GM18508 (cell line): ENCODE measurements around the gene HYPK.

ENCODE experiments used
- ATAC-seq: cut with Tn5 transposase; IDR thresholded peaks from one replicate; pipeline ENCODE4 v1.9.1; 2021; ENCODE audit warnings: moderate number of reproducible peaks; ENCODE audit not compliant: insufficient read depth, unreplicated experiment

Gene HYPK

DNA sequence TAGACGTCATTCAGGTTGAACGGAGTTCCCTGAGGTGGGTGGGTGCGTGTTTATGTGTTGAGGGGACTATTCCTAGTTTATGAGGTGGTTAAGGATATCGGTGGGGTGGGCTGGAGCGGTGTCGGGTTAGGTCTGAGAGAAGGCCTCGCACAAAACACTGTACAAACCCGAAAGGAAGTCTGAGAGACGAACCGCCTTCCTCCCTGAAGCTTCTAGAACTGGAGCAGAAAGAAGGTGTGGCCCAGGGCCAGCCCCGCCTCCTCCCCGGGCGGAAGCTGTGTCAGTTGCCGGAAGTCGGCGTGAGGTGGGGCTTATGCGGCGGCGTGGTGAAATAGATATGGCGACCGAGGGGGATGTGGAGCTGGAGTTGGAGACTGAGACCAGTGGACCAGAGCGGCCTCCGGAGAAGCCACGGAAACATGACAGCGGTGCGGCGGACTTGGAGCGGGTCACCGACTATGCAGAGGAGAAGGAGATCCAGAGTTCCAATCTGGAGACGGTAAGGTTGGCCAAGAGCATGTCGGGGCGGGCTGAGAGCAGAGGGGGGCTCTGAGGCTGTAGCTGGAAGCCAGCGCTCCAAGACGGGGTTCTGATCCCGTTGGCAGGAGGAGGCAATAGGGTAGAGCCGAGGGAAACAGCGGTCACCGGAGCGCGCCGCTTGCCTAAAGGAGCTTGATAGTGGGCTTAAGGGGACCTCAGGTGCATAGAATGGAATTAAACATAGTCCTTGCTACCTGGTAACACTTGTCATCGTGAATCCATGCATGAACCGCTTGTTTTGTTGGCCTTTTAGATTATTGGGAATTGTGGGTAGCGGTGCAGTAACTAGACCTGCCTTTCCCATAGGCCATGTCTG lies at the start of gene HYPK:
Gene HYPK, plus strand, starts transcription at position 314 of the 856 bp plus-strand sequence. Its CDS starts 24 bp downstream, at position 338.
- ATAC-seq = peak; percentile 50

DNA sequence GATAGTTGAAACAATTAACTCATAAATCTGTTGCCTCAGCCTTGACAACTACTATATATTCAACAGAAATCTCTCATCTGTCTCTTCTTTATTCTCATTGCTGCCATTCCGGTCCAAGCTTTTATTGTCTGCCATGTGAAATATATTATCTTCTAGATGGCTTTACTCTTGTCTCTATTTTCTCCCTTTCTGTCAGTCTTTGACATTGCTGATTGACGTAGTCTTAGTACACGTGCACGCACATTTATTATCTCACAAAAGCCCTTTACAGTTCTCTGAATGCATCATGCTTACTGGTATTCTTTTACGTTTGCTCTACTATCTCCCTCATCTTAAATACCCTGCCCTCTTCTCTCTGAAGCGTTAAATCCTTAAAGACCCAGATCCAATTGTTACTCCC lies 48.5 kb upstream of the HYPK start:
- no peak for ATAC-seq

GRCh38 chr15:43762824-43763223 lies 37.6 kb upstream of the HYPK start:
- no peak for ATAC-seq

DNA sequence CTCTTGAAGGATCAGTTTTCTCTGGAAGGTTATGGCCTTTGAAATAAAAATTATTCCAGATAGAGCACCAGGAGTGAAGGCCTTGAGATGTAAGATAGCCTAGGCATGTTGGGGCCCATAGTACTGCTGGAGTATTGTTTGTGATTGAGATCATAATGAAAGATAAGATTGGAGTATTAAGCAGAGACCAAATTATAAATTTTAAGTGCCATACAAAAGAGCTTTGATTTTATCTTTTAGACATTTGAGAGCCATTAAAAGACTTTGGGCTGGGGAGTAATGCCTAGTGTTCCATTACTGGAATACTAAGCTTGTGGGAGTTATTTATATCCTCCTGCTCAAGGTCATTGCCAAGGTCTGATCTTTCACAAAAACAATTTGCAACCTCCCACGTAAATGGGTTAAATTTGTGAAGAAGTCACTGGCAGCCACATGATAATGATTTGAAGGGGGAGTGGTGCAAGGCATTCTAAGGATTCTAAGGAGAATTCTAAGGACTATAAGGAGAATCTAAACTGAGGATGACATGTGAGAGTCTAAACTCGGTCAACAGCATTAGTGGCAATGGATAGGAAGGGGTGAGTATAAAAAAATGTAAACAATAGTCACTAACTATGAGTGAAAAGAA lies 36.5 kb upstream of the HYPK start:
- ATAC-seq = no peak

- no peak for ATAC-seq
Observed at GRCh38 chr15:43769584-43770228, 30.7 kb upstream of the HYPK start.

DNA sequence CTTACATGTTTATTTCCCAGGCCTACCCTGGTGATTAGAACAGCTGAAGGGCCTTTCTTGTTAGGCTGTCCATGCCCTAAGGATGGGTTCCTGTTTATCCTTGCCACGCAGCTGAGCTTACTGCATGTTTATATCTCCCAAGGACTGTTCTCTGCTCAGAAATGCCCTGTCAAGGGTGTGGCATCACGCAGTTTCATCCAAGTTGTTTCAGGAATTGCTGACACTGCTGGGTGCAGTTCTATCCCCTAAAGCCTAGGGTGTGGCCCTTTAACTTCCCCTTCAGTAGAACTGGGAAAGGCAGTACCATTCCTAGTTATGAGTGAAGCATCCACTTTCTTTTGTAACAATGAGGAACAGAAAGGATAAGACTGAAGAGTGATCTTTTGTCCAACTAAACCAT lies 28.6 kb upstream of the HYPK start:
- ATAC-seq = no peak

- no peak for ATAC-seq
Observed at GRCh38 chr15:43772624-43773023, 27.8 kb upstream of the HYPK start.

GRCh38 chr15:43774062-43774461 lies 26.3 kb upstream of the HYPK start:
- no peak for ATAC-seq

DNA sequence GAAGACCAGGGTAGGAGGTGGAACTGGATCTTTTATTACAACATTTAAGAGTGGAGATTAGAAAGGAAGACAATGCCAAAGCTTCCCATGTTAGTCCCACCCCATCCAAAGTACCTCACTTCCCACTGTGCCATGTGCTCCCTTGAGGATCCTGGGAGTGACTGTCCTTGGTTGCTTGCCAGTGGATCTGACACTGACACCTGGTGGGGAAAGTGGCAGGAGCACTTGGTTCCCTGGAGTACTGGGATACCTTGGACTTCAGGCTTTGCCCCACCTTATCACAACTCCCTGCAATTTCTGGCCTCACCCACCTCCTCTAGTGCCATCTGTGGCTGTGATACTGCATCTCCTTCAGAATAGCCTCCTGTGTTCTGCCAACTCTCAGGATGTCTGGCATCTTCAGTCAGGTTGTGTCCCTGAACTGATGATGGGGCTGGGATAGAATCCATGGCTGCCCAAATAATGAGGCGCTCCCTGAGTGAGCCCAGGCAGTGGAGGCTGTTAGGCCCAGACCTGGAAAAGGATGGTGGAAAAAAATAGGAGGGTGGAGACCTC lies 24.9 kb upstream of the HYPK start:
- ATAC-seq = no peak

DNA sequence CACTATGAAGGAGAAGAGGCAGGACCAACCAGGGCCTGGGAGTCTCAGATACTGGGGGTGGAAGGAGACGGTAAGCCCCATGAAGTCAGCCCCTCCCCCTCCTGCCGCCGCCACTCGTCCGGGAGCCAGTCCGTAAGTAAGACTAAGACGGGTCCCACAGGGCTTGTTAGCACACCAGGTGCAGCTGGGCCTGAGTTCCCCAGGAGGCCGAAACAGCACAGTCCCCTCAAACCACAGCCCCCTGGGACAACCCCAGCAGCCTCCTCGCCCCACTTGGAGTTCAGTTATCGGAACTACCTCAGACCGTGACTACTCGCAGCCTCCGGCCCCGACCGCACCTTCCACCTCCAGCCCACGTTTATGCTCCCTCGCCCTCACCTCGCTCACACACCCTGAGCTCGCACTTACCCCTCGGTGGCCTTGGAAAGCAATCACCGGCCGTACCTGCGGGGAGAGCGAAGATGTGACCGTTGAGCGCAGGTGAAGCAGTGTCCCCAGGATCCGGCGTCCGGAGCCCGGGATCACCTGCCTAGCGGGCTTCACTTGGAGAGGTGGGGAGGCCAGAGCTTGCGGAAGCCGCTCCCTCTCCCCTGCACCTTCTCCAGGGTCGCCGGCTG lies 24.2 kb upstream of the HYPK start:
- ATAC-seq = peak; percentile 54

DNA sequence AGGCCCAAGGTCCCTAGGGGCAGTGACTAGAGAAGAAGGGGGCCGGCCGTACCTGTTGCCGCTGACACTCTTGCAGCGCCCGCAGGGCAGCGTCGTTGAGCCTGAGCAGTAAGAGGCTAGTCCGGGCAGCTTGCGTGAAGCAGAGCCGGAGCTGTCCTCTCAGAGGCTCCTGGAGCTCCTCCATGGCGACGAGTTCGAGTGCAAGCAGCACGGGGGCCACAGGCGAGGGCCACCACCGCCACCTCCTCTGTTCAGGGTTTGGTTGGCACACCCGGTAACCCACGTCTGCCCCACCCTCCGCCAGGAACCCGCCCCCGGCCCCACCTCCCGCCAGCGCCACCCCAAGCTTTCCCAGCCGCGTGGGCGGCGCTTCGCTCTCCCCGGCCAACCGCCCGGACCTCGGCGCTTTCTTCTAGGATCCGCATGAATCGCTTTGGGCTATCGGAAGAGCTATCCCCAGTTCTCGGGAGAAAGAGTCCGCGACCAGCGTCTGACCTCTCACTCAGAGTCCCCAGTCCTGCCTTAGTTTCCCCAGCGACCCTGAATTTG lies 23.6 kb upstream of the HYPK start, which contains the start of gene ELL3:
Gene ELL3, minus strand, starts transcription at position 249 of the 549 bp plus-strand sequence. Its CDS starts 65 bp downstream, at position 184.
- ATAC-seq = no peak

- ATAC-seq = peak; percentile 24
Observed at GRCh38 chr15:43777267-43777914, 23.0 kb upstream of the HYPK start.

- no peak for ATAC-seq
Observed at GRCh38 chr15:43779016-43779415, 21.4 kb upstream of the HYPK start.

DNA sequence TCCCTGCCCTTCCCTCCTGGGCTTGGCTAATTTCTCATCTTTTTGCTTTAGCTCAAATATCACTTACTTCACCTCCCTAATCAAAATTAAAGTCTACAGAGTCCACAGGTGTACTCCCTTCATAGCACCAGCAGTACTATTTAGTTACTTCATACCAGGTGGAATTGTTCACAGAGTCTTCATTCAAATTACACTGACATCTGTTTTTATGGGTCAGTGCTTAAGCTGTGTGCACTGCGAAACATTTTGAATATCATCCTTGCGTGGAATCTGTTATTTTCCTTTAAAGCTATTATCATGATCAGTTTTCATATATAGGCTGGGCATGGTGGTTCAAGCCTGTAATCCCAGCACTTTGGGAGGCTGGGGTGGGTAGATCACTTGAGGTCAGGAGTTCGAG lies 11.0 kb upstream of the HYPK start:
- ATAC-seq = no peak

DNA sequence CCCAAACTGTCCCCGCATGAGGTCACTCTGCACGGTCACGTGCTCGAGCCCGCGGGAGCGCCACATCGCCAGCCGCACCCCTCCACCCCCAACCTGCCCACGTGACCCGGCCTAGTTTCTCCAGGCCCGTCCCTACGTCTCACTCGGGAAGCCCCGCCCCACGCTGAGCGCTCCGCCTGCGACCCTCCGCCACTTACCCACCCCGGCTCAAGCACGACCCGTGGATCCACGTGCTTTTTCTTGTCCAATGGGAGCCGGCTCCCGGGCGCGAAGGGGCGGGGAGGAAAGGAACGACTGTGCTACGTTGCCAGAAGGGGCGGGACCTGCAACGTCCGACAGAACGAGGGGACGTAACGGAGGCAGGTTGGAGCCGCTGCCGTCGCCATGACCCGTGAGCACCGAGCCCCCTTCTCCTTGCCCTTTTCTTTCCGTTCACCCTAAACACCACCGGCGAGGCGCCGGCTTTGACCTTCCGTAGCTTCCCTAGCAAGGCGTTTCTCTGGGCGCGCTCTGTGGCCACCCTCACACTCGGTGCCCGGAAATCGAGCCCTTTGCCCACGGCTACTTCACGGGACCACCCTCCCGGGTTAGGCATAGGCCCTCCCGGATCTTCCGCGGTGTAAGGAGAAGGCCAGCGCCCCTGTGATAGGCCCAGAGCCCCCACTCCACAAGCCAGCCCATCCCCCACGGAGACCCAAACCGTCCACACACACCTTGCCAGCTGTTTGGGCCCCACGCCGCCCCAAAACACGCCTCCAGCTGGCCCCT lies 8.2 kb upstream of the HYPK start, which contains the start of gene SERF2:
Gene SERF2, plus strand, starts transcription at position 328 of the 768 bp plus-strand sequence. Its CDS starts 57 bp downstream, at position 385.
- ATAC-seq = peak; percentile 67

DNA sequence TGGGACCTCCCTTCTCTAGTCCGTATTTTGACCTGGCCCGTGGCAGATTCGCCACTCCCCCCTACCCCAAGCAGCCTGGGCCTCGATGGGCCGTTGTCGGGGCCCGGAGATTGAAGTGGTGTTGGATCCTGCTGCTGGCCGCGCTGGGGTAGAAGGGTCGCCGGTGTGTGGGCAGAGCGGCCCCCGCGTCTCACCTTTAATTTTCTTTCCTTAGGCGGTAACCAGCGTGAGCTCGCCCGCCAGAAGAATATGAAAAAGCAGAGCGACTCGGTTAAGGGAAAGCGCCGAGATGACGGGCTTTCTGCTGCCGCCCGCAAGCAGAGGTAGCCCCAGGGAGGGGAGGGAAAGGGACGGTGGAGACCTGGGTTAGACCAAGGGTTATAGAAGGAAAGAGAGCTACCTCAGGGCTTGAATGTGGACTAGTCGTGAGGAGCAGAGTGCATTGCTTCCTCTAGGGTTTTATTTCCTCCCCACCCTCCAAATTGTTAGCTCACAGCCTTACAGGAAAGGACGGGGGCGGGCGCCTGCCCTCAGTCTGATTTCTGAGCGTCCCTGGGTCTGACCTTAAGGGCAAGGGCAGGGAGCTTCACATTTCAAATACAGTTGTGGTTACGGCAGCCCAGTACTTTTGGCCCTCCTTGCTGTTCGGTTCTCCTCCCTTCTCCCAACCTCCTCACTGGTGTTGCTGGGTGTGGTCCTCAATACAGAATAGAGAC lies 7.5 kb upstream of the HYPK start:
- no peak for ATAC-seq

DNA sequence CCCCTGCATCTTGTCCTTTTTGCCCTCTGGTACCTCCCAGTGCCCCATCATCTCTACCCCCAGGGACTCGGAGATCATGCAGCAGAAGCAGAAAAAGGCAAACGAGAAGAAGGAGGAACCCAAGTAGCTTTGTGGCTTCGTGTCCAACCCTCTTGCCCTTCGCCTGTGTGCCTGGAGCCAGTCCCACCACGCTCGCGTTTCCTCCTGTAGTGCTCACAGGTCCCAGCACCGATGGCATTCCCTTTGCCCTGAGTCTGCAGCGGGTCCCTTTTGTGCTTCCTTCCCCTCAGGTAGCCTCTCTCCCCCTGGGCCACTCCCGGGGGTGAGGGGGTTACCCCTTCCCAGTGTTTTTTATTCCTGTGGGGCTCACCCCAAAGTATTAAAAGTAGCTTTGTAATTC lies 6.8 kb upstream of the HYPK start:
- no peak for ATAC-seq
